HL-60 (cell line): ENCODE data around the gene TSHZ1.

Experiments
- DNase-seq, 2 experiments: peaks; one replicate each; pipeline ENCODE4 v3.0.0-alpha.2; 2010 to 2020; ENCODE audit warnings: low read depth in 1 of 2, low spot score in 1 of 2
- H3K27ac ChIP-seq: fragments of 250-450 bp; sonication (Bioruptor Pico); replicated peaks from 2 replicates; pipeline ENCODE4 v1.5.1; 2020; ENCODE audit warnings: mild to moderate bottlenecking, moderate library complexity
- H3K27me3 ChIP-seq: fragments of 250-450 bp; sonication (Bioruptor Pico); 2 replicates; pipeline ENCODE4 v1.5.1; 2021; ENCODE audit warnings: mild to moderate bottlenecking, moderate library complexity; ENCODE audit not compliant: insufficient read depth, poor library complexity, severe bottlenecking
- H3K4me3 ChIP-seq: replicated peaks from 2 replicates; pipeline ENCODE4 v1.5.1; 2011; ENCODE audit warnings: mild to moderate bottlenecking, control low read depth, low read length; ENCODE audit not compliant: insufficient read depth
- GABPA ChIP-seq: IDR thresholded peaks from 2 replicates; pipeline ENCODE4 v1.6.1; 2012; ENCODE audit warnings: low read depth
- POLR2AphosphoS5 ChIP-seq: IDR thresholded peaks from 2 replicates; pipeline ENCODE4 v1.6.1; 2012; ENCODE audit warnings: low read depth
- SPI1 ChIP-seq: IDR thresholded peaks from 2 replicates; pipeline ENCODE4 v1.6.1; 2012; ENCODE audit warnings: low read depth, mild to moderate bottlenecking, borderline replicate concordance
- TF ChIP-seq, protein P1 (sequence below): IDR thresholded peaks from one replicate; pipeline ENCODE4 v1.5.1; 2011; ENCODE audit warnings: low read length, control low read depth, inconsistent platforms; ENCODE audit not compliant: insufficient read depth
- TF ChIP-seq, protein P2 (sequence below): IDR thresholded peaks from 2 replicates; pipeline ENCODE4 v1.6.1; 2012; ENCODE audit warnings: low read depth; ENCODE audit not compliant: insufficient replicate concordance

The TSHZ1 gene

DNA sequence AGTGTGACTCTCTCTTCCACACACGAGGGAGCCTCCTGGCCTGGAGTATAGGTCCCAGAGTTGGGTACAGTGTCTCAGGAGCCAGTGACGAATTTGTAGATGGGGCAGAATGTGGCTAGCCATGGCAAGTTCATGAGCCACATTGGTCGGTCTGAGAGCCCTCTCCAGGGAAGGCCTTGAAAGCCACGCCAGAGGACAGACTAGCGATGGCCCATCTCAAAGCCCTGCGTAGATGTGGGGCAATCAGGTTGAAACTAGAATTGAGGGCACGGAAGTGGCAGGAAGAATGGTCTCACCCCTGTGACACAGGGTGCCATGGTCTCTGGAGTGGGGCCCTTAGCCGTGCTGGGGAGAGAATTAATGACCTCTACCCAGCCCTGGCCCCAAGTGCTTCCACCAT is 106.2 kb downstream of the TSHZ1 start:
- no peak overlapping the region for H3K4me3 ChIP-seq
- no peak for TF ChIP-seq SPI1
- TF ChIP-seq GABPA, result no peak
- TF ChIP-seq, protein P1, sequence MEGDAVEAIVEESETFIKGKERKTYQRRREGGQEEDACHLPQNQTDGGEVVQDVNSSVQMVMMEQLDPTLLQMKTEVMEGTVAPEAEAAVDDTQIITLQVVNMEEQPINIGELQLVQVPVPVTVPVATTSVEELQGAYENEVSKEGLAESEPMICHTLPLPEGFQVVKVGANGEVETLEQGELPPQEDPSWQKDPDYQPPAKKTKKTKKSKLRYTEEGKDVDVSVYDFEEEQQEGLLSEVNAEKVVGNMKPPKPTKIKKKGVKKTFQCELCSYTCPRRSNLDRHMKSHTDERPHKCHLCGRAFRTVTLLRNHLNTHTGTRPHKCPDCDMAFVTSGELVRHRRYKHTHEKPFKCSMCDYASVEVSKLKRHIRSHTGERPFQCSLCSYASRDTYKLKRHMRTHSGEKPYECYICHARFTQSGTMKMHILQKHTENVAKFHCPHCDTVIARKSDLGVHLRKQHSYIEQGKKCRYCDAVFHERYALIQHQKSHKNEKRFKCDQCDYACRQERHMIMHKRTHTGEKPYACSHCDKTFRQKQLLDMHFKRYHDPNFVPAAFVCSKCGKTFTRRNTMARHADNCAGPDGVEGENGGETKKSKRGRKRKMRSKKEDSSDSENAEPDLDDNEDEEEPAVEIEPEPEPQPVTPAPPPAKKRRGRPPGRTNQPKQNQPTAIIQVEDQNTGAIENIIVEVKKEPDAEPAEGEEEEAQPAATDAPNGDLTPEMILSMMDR, result no peak
- TF ChIP-seq POLR2AphosphoS5, result no peak
- TF ChIP-seq, protein P2, sequence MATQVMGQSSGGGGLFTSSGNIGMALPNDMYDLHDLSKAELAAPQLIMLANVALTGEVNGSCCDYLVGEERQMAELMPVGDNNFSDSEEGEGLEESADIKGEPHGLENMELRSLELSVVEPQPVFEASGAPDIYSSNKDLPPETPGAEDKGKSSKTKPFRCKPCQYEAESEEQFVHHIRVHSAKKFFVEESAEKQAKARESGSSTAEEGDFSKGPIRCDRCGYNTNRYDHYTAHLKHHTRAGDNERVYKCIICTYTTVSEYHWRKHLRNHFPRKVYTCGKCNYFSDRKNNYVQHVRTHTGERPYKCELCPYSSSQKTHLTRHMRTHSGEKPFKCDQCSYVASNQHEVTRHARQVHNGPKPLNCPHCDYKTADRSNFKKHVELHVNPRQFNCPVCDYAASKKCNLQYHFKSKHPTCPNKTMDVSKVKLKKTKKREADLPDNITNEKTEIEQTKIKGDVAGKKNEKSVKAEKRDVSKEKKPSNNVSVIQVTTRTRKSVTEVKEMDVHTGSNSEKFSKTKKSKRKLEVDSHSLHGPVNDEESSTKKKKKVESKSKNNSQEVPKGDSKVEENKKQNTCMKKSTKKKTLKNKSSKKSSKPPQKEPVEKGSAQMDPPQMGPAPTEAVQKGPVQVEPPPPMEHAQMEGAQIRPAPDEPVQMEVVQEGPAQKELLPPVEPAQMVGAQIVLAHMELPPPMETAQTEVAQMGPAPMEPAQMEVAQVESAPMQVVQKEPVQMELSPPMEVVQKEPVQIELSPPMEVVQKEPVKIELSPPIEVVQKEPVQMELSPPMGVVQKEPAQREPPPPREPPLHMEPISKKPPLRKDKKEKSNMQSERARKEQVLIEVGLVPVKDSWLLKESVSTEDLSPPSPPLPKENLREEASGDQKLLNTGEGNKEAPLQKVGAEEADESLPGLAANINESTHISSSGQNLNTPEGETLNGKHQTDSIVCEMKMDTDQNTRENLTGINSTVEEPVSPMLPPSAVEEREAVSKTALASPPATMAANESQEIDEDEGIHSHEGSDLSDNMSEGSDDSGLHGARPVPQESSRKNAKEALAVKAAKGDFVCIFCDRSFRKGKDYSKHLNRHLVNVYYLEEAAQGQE, result no peak
- H3K27me3 ChIP-seq, result no peaks in the 10 kb centered on the region
- H3K27ac ChIP-seq, result no peak overlapping the region
- DNase-seq, result no peak

DNA sequence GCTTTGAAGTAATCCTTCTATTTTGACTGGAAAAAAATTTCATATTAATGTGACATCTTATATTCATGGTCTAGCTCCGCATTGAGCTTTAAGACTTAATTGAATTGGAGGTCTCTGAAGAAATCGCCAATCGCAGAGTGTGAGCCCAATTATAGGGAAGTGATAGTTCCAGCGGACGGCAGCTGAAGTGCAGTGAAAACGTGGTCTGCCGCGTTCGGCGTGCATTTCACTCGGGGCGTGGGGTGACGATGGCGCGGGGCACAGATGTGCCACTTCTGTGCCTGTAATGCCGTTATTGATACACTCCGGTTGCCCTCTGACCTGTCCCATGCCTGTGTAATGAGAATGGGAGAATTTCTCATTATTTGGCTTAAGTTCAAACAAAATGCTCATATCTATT is 106.7 kb downstream of the TSHZ1 start:
- Histone ChIP-seq H3K27ac (no peak overlapping the region), H3K4me3 (no peak overlapping the region), H3K27me3 (no peaks in the 10 kb centered on the region)
- no peak for DNase-seq
- no peak for TF ChIP-seq SPI1
- TF ChIP-seq, protein P1, result no peak
- TF ChIP-seq, protein P2, result no peak
- no peak for TF ChIP-seq POLR2AphosphoS5

DNA sequence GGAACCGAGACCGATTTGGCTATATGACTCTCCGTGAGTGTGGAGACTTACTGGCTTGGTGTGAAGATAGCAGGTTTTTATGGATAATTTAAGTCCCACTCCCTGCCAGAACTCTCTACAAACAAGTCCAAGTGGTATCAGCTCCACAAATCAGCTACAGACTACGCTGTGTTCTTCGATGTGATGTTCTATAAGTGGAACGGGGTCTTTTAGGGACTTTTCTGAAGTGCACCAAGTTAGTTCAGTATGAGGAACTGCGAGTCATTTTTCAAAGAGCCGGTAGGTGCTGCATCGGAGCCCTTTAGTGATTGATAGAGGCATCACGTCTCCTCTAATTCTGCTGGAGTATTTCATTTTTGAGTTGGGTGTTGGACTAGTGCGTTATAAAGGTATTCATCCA is 107.1 kb downstream of the TSHZ1 start:
- no peak for DNase-seq
- no peaks in the 10 kb centered on the region for H3K27me3 ChIP-seq
- H3K27ac ChIP-seq, result no peak overlapping the region
- TF ChIP-seq POLR2AphosphoS5 (no peak), SPI1 (no peak), GABPA (no peak)
- TF ChIP-seq, protein P2, result no peak
- TF ChIP-seq, protein P1, result no peak
- H3K4me3 ChIP-seq, result no peak overlapping the region
